Embryonic facial prominence (tissue), 1 donor: ENCODE measurements around the gene H2BK1.

ENCODE experiments used
- DNase-seq: peaks from one replicate; pipeline ENCODE4 v3.0.0-alpha.2; 2016; ENCODE audit errors: extremely low spot score

Gene H2BK1

GRCh38 chr7:151204383-151205032 is 5.8 kb downstream of the H2BK1 start:
- DNase-seq: no peak

DNA sequence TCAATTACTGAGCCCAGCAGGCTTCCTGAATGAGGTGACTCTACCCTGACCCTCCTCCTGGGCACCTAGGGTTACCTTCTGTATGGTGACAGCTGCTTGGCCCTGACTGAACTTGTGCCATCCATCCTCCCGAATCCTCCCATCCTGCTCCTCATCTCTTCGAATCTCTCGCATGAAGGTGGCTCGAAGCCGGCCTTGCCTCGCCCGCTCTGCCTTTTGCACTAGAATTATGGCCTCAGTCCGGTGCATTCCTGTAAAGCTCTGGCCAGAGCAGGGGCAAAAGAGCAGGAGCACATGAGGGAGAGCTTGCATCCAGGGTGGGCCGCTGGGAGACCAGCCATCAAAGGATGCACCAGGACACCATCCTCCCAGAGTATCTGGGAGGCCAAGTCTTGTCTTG is 7.5 kb downstream of the H2BK1 start:
- no peak for DNase-seq

GRCh38 chr7:151201751-151202150 is 8.5 kb downstream of the H2BK1 start:
- no peak for DNase-seq

- no peak for DNase-seq
Observed at GRCh38 chr7:151201344-151201743, 8.9 kb downstream of the H2BK1 start.

DNA sequence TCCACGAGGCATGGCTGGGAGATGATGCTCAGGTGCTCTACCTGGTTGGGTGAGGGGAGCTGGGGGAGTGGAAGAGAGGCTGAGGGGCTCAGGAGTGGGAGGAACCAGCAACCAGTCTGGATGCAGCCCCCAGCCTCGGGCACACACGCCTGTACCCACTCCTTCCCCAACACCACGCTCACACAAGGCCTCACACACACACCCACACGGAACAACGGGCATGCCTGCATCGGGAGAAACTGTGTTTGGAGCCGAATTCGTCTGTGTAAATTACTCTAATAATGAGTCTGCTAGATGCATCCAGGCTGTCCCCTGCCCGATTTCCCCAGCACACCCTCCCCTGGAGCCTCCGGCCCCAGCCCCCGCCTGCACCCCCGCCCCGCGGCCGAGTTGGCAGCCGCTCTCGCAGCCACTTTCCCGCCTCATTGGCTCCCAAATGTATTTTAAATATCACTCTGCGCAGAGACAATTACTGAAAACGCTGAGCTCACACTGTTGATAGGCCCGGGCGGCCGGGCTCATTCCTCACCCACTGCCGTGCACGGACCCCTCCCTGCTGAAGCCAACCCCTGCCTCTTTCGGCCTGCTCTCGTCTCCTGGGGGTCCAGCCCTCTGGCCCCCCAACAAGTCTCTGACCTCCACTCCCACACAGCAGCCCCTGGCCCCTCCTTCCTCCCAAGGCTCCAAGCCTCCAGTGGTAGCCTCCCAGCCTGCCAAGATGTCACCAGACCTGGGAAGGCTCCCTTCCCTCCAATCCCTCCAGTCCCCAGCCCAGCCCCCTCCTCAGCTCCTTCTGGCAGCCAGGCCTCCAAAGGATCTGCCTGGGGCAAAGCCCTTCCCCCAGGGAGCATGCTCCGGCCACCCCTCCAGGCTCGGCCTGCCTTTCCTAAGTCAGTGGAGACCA is 11.1 kb downstream of the H2BK1 start:
- peak; percentile 27 for DNase-seq

- DNase-seq: no peak
Observed at GRCh38 chr7:151197932-151198331, 12.4 kb downstream of the H2BK1 start.

DNA sequence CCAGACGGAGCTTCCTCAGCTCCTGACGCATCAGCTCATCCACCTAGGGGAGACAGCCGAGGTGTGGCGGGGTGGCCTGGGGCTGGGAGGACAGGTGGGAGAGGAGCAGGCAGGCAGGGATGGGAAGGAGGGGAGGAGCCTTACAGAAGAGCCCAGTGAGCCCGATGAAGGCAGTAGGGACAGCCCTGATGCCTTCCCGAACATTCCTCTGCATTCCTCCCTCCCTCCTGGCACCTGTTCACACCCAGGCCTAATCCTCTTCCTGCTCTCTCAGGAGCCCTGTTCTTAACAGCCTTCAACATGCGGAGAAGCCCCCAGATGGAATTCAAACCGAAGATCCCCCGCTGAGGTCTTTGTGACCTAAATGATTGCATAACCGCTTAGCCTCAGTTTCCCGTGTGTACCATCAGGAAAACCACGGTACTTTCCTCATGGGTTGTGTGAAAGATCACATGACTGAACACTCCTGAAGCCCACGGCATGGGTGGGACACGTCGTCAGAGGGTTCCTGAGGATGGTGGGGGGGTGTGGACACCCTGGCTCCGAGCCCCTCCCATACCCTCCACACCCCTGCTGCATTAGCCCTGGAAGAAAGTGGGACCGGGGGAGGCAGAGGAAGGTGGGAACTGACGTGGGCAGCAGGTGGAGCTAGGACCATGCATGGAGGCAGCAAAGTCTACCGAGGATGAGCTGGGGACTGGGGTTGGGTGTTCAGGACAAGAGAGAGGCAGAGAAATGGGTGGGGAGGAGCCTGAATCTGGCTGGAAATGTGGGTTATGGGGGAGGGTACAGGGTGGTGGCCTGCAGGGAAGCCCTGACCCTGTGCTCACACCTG is 14.5 kb downstream of the H2BK1 start:
- no peak for DNase-seq

DNA sequence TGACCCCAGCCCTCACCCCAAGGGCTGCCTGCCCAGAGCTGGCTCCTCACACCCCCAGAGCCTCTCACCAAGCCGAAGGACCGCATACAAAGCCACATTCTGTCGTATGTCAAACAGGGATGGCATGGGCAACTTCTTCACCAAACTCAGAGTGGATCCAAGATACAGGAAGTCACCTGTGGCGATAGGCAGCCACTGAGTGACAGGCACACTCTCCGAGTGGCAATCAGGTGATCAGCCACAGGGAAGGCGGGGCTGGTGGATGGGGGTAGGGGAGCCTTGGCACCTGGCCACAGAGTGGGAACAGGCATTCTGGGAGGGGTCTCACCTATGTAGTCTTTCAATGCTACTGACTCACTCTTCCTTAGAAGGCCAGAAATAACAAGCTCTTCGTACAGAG is 16.1 kb downstream of the H2BK1 start:
- DNase-seq: no peak

GRCh38 chr7:151193203-151193978 is 16.9 kb downstream of the H2BK1 start:
- no peak for DNase-seq

GRCh38 chr7:151192002-151192539 is 18.2 kb downstream of the H2BK1 start:
- no peak for DNase-seq

- no peak for DNase-seq
Observed at GRCh38 chr7:151191544-151191943, 18.7 kb downstream of the H2BK1 start.

GRCh38 chr7:151189038-151189437 is 21.2 kb downstream of the H2BK1 start:
- no peak for DNase-seq

DNA sequence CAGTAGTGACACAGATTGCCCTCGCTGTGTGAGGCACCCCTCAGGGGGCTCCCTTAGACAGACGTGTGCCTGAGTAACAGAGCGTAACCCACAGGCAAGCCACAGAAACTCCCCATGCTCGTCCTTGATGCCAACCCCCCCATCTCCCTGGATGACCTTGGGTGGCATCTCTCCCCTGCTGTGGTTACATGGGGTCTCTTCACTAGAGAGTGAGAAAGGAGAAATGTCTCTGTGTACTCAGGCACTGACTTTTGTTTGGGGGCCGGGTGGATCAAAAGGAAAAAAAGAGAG is 22.1 kb downstream of the H2BK1 start:
- no peak for DNase-seq

DNA sequence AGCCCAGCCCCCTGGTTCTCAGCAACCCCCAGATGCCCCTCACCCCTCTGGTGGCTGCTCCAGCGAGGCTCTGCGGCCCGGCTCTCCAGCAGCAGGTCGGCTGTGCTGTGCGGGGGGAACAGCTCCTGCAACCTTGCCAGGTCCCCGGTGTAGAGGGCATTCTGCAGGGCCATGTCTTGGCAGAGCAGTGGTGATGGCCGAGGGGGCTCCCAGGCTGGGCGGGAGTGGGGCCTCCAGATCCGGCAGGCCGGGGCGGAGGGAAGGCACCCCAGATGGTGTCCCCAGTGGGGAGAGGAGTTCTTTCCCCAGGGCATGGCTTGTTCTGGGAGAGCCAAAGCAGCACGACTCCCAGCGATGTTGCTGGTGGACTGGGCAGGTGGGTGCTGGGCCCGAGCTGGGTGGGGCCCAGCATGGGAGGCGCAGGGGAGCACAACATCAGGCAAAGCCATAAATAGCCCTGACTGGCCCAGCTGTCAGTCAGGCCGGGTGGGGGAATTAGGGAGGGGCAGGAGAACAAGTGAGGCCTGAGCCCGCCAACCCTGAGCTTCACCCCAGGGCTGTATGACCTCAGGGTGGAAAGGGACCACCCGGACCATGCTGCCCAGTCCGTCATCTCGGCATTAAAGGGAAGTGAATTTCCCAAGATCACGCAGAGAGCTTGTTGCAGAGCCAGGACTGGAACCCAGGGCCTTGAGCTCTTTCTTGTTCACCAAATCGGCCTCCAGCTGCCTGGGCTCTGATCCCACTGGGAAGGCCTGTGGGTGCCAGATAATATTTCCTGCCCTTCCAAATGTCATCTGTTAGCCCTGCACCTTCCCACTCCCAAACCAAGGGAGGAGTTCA is 22.7 kb downstream of the H2BK1 start:
- no peak for DNase-seq

GRCh38 chr7:151186640-151187408 is 23.5 kb downstream of the H2BK1 start, which contains the start of gene ASB10:
ASB10 (minus strand) TSS chr7:151187250; CDS start chr7:151187130, 120 bp downstream.
- no peak for DNase-seq

DNA sequence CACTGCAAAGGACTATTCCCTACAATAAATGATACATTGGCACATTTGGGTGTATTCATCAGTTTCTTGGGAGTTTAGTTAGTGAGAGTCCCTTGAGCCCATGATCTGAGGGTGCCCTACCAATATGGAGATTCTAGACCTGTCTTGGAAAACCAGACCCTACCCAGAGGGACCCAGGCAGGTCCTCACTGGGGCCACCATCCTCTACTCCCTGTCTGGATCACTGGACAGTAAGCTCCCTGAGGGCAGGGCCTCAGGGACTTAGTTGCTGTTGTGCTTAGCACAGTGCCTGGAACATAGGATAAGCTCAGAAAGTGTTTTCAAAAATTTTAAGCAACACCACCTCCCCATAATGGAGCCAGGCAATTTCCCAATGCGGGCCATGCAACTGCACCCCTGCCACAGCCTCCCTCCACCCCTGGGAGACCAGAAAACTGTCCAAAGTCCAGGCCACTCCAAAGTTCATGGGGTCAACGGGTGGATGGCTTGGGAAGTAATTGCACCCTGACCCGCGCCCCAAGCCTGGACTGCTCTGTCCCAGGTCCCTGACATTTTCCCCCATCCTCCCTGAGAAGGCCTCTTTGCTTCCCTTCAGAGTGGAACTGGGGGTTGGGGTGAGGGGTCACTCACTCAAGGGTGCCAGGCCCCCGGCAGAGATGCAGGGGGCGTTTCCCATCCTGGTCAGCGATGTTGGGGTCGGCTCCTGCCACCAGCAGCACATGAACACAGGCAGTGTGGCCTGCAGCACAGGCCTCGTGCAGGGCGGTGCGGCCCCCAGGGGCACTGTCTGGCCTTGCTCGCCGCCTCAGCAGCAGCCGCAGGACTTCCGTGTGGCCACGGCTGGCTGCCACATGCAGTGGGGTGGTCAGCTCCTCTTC is 24.3 kb downstream of the H2BK1 start:
- DNase-seq: no peak

GRCh38 chr7:151181011-151181431 is 29.3 kb downstream of the H2BK1 start:
- no peak for DNase-seq

DNA sequence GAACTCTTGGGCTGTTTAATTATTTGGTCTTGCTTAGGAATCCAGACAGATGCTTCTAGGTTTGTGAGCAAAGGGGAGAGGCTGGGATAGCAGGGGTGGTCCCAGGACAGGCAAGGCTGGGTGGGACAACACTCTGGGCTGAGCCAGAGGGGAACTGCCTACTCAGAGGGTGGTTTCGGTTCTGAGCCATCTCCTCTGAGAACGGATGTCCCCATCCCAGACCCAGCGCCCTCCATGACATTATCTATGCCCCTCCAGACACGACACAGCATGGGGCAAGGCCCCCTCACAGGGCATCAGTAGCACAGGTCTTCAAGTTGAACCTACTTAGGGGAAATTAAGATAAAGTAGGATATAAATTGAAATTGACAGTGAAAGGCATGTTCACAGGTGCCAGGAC is 30.3 kb downstream of the H2BK1 start:
- DNase-seq: no peak
